K562 (cell line): ENCODE results near the gene PES1. TPM values are rescaled to one million over a fixed set of nuclear protein-coding genes. Genes with fewer than 3 reads are reported as not detected.
"Not testable (repeated sequence)": the region's sequence is repeated elsewhere in the genome, so short reads cannot be mapped to it uniquely, and the experiment has no call there.

Experiments
- ATAC-seq: fragments of 200-7000 bp; cut with Tn5 transposase; 3 replicates; pipeline ENCODE4 v1.9.1; 2020; ENCODE audit warnings: moderate library complexity
- BruUV-seq: library from RNA; stranded (reverse); fragments of 400-500 nt; replicated peaks from 2 replicates; lab custom pipeline; 2021; lab: Mats Ljungman, UMichigan
- CTCF ChIA-PET: fragments of 300-600 bp; formaldehyde crosslinking; extraction: SDS; loops from one replicate; lab custom pipeline; 2021; ENCODE audit warnings: low intra/inter-chr PET ratio; lab: Yijun Ruan, JAX
- POLR2A ChIA-PET: fragments of 300-600, 350-650 bp; sonication (Branson Sonifier 250); formaldehyde crosslinking; extraction: SDS; loops from one replicate; lab custom pipeline; 2021; ENCODE audit warnings: antibody characterized with exemption, inconsistent platforms; lab: Yijun Ruan, JAX
- DNase-seq, 4 experiments: peaks; one replicate each; pipeline versions ENCODE4 v3.0.0 to v3.0.0-alpha.2; 2011 to 2018; ENCODE audit warnings: low spot score in 3 of 4, mixed read lengths in 3 of 4; ENCODE audit errors: extremely low read depth in 1 of 4
- FAIRE-seq: peaks from 2 replicates; lab custom pipeline; 2011; peaks lifted over from hg19 to GRCh38; lab: Jason Lieb, UNC
- H2AFZ ChIP-seq: 2 replicates; pipeline ENCODE4 v1.6.0; 2011; ENCODE audit warnings: low read depth, low read length, control low read depth, inconsistent platforms
- H3K27ac ChIP-seq: fragments of 200-600 bp; 3 replicates; pipeline ENCODE4 v1.8.0; 2011; ENCODE audit warnings: low read depth, mild to moderate bottlenecking, control low read depth, inconsistent platforms, low read length, moderate library complexity, mixed read lengths; ENCODE audit errors: extremely low read depth
- H3K27me3 ChIP-seq, 2 experiments: fragments of 300-600 bp in 1 of 2; 2 replicates in 1 of 2; 3 replicates in 1 of 2; pipeline versions ENCODE4 v1.6.0 to v1.8.0; 2011; ENCODE audit warnings: inconsistent platforms in 2 of 2, low read length in 2 of 2, mild to moderate bottlenecking in 1 of 2, mixed read lengths in 1 of 2, moderate library complexity in 1 of 2; ENCODE audit not compliant: control insufficient read depth in 2 of 2, insufficient read depth in 2 of 2
- H3K36me3 ChIP-seq: fragments of 300-600 bp; 3 replicates; pipeline ENCODE4 v1.8.0; 2011; ENCODE audit warnings: mild to moderate bottlenecking, low read length, inconsistent platforms; ENCODE audit not compliant: control insufficient read depth, insufficient read depth
- H3K4me1 ChIP-seq, 2 experiments: fragments of 200-600 bp in 1 of 2; replicated peaks in 1 of 2; 2 replicates in 1 of 2; 3 replicates in 1 of 2; pipeline versions ENCODE4 v1.5.1 to v1.8.0; 2011; ENCODE audit warnings: inconsistent platforms in 2 of 2, low read length in 2 of 2, mild to moderate bottlenecking in 1 of 2, mixed read lengths in 1 of 2, moderate library complexity in 1 of 2; ENCODE audit not compliant: control insufficient read depth in 2 of 2, insufficient read depth in 2 of 2
- H3K4me2 ChIP-seq: 2 replicates; pipeline ENCODE4 v1.6.1; 2011; ENCODE audit warnings: low read length, control low read depth, inconsistent platforms, mixed read lengths; ENCODE audit not compliant: insufficient read depth
- H3K4me3 ChIP-seq: fragments of 200-600 bp; sonication (generic), shearing (Covaris generic); 2 replicates; pipeline ENCODE4 v1.5.1; 2016; ENCODE audit warnings: control low read depth, inconsistent platforms
- H3K79me2 ChIP-seq: fragments of 200-600 bp; 3 replicates; pipeline ENCODE4 v1.8.0; 2011; ENCODE audit warnings: low read length, inconsistent platforms; ENCODE audit not compliant: control insufficient read depth, insufficient read depth
- H3K9ac ChIP-seq, 2 experiments: 2 replicates each; pipeline versions ENCODE4 v1.6.0 to v1.6.1; 2011; ENCODE audit warnings: low read depth in 2 of 2, low read length in 2 of 2, control low read depth in 1 of 2, inconsistent platforms in 1 of 2, mild to moderate bottlenecking in 1 of 2, mixed read lengths in 1 of 2; ENCODE audit not compliant: insufficient read depth in 1 of 2
- H3K9me1 ChIP-seq: one replicate; pipeline ENCODE4 v1.6.0; 2011; ENCODE audit warnings: inconsistent platforms, mild to moderate bottlenecking, low read length, moderate library complexity; ENCODE audit not compliant: control insufficient read depth, insufficient read depth
- H3K9me3 ChIP-seq: replicated peaks from 2 replicates; pipeline ENCODE4 v1.5.1; 2011; ENCODE audit warnings: low read depth, low read length, inconsistent platforms; ENCODE audit not compliant: control insufficient read depth, insufficient read depth
- H4K20me1 ChIP-seq: replicated peaks from 2 replicates; pipeline ENCODE4 v1.6.1; 2011; ENCODE audit warnings: low read length, inconsistent platforms, mixed read lengths; ENCODE audit not compliant: control insufficient read depth, insufficient read depth
- SUPT5H ChIP-seq: fragments of 450-650 bp; IDR thresholded peaks from 2 replicates; pipeline ENCODE4 v1.6.1; 2016
- THRB ChIP-seq: fragments of 450-650 bp; formaldehyde crosslinking; conservative IDR thresholded peaks from 2 replicates; pipeline ENCODE4 v1.4.0; 2022; ENCODE audit warnings: mild to moderate bottlenecking, missing genetic modification characterization
- YY1 ChIP-seq, 3 experiments: IDR thresholded peaks; 2 replicates each; pipeline ENCODE4 v1.6.1; 2011; ENCODE audit warnings: low read length in 2 of 3, mild to moderate bottlenecking in 2 of 3, moderate library complexity in 2 of 3, borderline replicate concordance in 1 of 3, control low read depth in 1 of 3, low read depth in 1 of 3; ENCODE audit not compliant: insufficient read depth in 3 of 3, insufficient replicate concordance in 2 of 3, control insufficient read depth in 1 of 3, insufficient read length in 1 of 3; ENCODE audit errors: extremely low read depth in 1 of 3
- WGBS: fragments of 100-300 bp; shearing (Covaris generic); methylation state at CpG from one replicate; pipeline ENCODE4 v1.1.6; 2016; ENCODE audit warnings: low coverage, mixed read lengths; ENCODE audit not compliant: insufficient coverage; ENCODE audit errors: missing lambda C conversion rate; 5-methylcytosine and 5-hydroxymethylcytosine counted together
- in situ Hi-C: fragments of 300-500 bp; cut with MboI; formaldehyde crosslinking; loops from 4 replicates; pipeline ENCODE4 v1.15.0; 2018; ENCODE audit warnings: inconsistent platforms, mixed read lengths
- intact Hi-C: fragments of 100-400 bp; cut with micrococcal nuclease; formaldehyde crosslinking; loops from 2 replicates; pipeline ENCODE4 v1.14.2; 2022
- polyA plus RNA-seq, 8 experiments: library from polyadenylated mRNA; depleted of rRNA in 4 of 8; stranded (reverse) in 5 of 8; unstranded in 3 of 8; fragments of >200 nt; fragmentation: Nextera tagmentation in 2 of 8; fragmentation: Illumina TruSeq in 1 of 8; extraction: Ambion mirVana in 2 of 8; extraction: Trizol in 1 of 8; gene quantifications; 2 replicates each; pipeline versions ENCODE4 v1.2.1 to v1.2.3, GENCODE V29; 2011 to 2014; ENCODE audit warnings: inconsistent platforms in 1 of 8, missing spikeins in 1 of 8
- total RNA-seq, 7 experiments: library from RNA; depleted of rRNA in 6 of 7; stranded (reverse); fragments of >200 nt in 6 of 7; fragmentation: Illumina TruSeq in 2 of 7; extraction: Trizol in 2 of 7; gene quantifications; 2 replicates each; pipeline versions ENCODE4 v1.2.1 to v1.2.3, GENCODE V29; 2011 to 2021; ENCODE audit warnings: low replicate concordance in 1 of 7
- TF ChIP-seq, protein P1 (sequence below), 2 experiments: IDR thresholded peaks; 2 replicates each; pipeline ENCODE4 v1.6.1; 2011; ENCODE audit warnings: borderline replicate concordance in 1 of 2, control low read depth in 1 of 2, low read depth in 1 of 2, low read length in 1 of 2, mild to moderate bottlenecking in 1 of 2, mixed read lengths in 1 of 2, moderate library complexity in 1 of 2; ENCODE audit not compliant: insufficient read depth in 1 of 2, insufficient read length in 1 of 2, poor library complexity in 1 of 2, severe bottlenecking in 1 of 2; ENCODE audit errors: extremely low read depth in 1 of 2
- TF ChIP-seq, protein P2 (sequence below): fragments of 250-450 bp; sonication (Bioruptor Pico); IDR thresholded peaks from 2 replicates; pipeline ENCODE4 v1.5.0; 2020; ENCODE audit warnings: mild to moderate bottlenecking
- TF ChIP-seq, protein P3 (sequence below): fragments of 450-650 bp; IDR thresholded peaks from 2 replicates; pipeline ENCODE4 v1.6.1; 2017; ENCODE audit warnings: antibody characterized with exemption

PES1 gene
- total and polyA plus RNA-seq, 9 of the 15 experiments (the other 6 are each of a cell fraction or from before 2014, with no cell fraction given): 6.5 to 158 (median 94.3) TPM

GRCh38 chr22:30541511-30541910, 50.2 kb downstream of the PES1 start:
- intact Hi-C loops, H3K27me3 ChIP-seq, in situ Hi-C loops, H3K9me3 ChIP-seq, DNase-seq, FAIRE-seq, H3K36me3 ChIP-seq, H3K27ac ChIP-seq, H3K9me1 ChIP-seq, POLR2A ChIA-PET, H4K20me1 ChIP-seq, H3K79me2 ChIP-seq, CTCF ChIA-PET: not testable (repeated sequence)
- TSS peak; percentile 66 for BruUV-seq
- peak; percentile 62 for ATAC-seq
- peak overlapping the region; percentile 45 for H3K4me3 ChIP-seq
- WGBS: 18% methylated on average over 3 of the region's 3 CpGs
- H3K9ac ChIP-seq: peak overlapping the region in 1 of 2 experiments; percentile 67; a peak in 2 of 4 replicates
- peaks cover 6 to 19% of the 10 kb centered on the region in 2 experiments; a peak in 4 of 5 replicates for H3K4me1 ChIP-seq
- peak in 1 of 3 experiments; percentile 45 for TF ChIP-seq YY1 (IDR thresholded peaks at IDR 0.05; ENCODE audit: borderline replicate concordance in 1 of 3, control insufficient read depth in 1 of 3, extremely low read depth in 1 of 3, insufficient read depth in 3 of 3, insufficient read length in 1 of 3, insufficient replicate concordance in 2 of 3, low read depth in 1 of 3, low read length in 2 of 3)
- peak overlapping the region; percentile 87 for H2AFZ ChIP-seq
- peak overlapping the region; percentile 71 for H3K4me2 ChIP-seq

- ChIA-PET CTCF (no interaction called here), POLR2A (no interaction called here)
- no peak for ATAC-seq
- Histone ChIP-seq H3K27ac (no peak overlapping the region), H3K9me1 (no peaks in the 10 kb centered on the region), H2AFZ (no peak overlapping the region), H3K4me2 (no peak overlapping the region), H3K4me1 (peaks cover 6 to 19% of the 10 kb centered on the region in 2 experiments; a peak in 4 of 5 replicates), H3K4me3 (no peak overlapping the region), H3K9ac (no peak overlapping the region), H3K27me3 (no peaks in the 10 kb centered on the region), H3K9me3 (no peaks in the 10 kb centered on the region), H3K36me3 (no peaks in the 10 kb centered on the region), H4K20me1 (no peaks in the 10 kb centered on the region), H3K79me2 (no peaks in the 10 kb centered on the region)
- no peak for DNase-seq
- in situ Hi-C loops (no loop called here), intact Hi-C loops (no loop called here)
- 92% methylated on average over 1 of the region's 1 CpG for WGBS
- no peak for FAIRE-seq
- BruUV-seq: no TSS peak
- TF ChIP-seq THRB (no peak), SUPT5H (no peak)
- TF ChIP-seq, protein P1, sequence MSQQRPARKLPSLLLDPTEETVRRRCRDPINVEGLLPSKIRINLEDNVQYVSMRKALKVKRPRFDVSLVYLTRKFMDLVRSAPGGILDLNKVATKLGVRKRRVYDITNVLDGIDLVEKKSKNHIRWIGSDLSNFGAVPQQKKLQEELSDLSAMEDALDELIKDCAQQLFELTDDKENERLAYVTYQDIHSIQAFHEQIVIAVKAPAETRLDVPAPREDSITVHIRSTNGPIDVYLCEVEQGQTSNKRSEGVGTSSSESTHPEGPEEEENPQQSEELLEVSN (IDR thresholded peaks at IDR 0.05; ENCODE audit: borderline replicate concordance in 1 of 2, extremely low read depth in 1 of 2, insufficient read depth in 1 of 2, insufficient read length in 1 of 2, low read depth in 1 of 2, low read length in 1 of 2, poor library complexity in 1 of 2, severe bottlenecking in 1 of 2): no peak
- TF ChIP-seq, protein P2, sequence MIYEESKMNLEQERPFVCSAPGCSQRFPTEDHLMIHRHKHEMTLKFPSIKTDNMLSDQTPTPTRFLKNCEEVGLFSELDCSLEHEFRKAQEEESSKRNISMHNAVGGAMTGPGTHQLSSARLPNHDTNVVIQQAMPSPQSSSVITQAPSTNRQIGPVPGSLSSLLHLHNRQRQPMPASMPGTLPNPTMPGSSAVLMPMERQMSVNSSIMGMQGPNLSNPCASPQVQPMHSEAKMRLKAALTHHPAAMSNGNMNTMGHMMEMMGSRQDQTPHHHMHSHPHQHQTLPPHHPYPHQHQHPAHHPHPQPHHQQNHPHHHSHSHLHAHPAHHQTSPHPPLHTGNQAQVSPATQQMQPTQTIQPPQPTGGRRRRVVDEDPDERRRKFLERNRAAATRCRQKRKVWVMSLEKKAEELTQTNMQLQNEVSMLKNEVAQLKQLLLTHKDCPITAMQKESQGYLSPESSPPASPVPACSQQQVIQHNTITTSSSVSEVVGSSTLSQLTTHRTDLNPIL (CRISPR knock-in tag): no peak
- TF ChIP-seq, protein P3, sequence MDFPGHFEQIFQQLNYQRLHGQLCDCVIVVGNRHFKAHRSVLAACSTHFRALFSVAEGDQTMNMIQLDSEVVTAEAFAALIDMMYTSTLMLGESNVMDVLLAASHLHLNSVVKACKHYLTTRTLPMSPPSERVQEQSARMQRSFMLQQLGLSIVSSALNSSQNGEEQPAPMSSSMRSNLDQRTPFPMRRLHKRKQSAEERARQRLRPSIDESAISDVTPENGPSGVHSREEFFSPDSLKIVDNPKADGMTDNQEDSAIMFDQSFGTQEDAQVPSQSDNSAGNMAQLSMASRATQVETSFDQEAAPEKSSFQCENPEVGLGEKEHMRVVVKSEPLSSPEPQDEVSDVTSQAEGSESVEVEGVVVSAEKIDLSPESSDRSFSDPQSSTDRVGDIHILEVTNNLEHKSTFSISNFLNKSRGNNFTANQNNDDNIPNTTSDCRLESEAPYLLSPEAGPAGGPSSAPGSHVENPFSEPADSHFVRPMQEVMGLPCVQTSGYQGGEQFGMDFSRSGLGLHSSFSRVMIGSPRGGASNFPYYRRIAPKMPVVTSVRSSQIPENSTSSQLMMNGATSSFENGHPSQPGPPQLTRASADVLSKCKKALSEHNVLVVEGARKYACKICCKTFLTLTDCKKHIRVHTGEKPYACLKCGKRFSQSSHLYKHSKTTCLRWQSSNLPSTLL: no peak
Observed at GRCh38 chr22:30539368-30539767, 52.3 kb downstream of the PES1 start.
